Testis (tissue), 2 donors: Measurements from ENCODE around the gene KCNIP1.

Experiments
- POLR2A ChIP-seq: fragments of 450-650 bp; IDR thresholded peaks from one replicate; pipeline ENCODE4 v1.6.1; 2017; ENCODE audit warnings: antibody characterized with exemption, mild to moderate bottlenecking, moderate library complexity
- TF ChIP-seq, protein P1 (sequence below), 3 experiments: fragments of 450-650 bp in 2 of 3; fragments of 200-600 bp in 1 of 3; sonication (generic) in 1 of 3; IDR thresholded peaks; one replicate each; pipeline ENCODE4 v1.5.1; 2016 to 2019; ENCODE audit warnings: antibody characterized with exemption in 3 of 3, mild to moderate bottlenecking in 2 of 3, moderate library complexity in 1 of 3

GRCh38 chr5:170721681-170722080 is 217.9 kb downstream of the KCNIP1 start:
- no peak for TF ChIP-seq POLR2A
- TF ChIP-seq, protein P1, sequence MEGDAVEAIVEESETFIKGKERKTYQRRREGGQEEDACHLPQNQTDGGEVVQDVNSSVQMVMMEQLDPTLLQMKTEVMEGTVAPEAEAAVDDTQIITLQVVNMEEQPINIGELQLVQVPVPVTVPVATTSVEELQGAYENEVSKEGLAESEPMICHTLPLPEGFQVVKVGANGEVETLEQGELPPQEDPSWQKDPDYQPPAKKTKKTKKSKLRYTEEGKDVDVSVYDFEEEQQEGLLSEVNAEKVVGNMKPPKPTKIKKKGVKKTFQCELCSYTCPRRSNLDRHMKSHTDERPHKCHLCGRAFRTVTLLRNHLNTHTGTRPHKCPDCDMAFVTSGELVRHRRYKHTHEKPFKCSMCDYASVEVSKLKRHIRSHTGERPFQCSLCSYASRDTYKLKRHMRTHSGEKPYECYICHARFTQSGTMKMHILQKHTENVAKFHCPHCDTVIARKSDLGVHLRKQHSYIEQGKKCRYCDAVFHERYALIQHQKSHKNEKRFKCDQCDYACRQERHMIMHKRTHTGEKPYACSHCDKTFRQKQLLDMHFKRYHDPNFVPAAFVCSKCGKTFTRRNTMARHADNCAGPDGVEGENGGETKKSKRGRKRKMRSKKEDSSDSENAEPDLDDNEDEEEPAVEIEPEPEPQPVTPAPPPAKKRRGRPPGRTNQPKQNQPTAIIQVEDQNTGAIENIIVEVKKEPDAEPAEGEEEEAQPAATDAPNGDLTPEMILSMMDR (IDR thresholded peaks at IDR 0.05) = no peak
